HG03108 (cell line): Measurements from ENCODE around the gene OTUD4.

Experiments used
- ATAC-seq: cut with Tn5 transposase; IDR thresholded peaks from one replicate; pipeline ENCODE4 v1.9.1; 2021; ENCODE audit warnings: moderate library complexity; ENCODE audit not compliant: unreplicated experiment

OTUD4 gene

DNA sequence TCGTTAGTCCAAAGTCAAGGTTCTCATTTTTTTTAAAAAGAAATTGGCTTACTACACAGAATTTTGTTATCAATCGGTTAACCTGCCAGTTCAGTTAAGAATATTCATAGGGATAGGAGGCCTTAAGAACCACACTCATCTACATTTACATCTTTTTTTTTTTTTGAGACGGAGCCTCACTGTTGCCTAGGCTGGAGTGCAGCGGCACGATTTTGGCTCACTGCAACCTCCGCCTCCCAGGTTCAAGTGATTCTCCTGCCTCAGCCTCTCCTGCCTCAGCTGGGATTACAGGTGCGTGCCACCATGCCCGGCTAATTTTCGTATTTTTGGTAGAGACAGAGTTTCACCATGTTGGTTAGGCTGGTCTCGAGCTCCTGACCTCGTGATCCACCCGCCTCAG, 48.5 kb downstream of the OTUD4 start:
- no peak for ATAC-seq

- ATAC-seq = no peak
Measured at GRCh38 chr4:145130788-145131399, 49.5 kb downstream of the OTUD4 start.

DNA sequence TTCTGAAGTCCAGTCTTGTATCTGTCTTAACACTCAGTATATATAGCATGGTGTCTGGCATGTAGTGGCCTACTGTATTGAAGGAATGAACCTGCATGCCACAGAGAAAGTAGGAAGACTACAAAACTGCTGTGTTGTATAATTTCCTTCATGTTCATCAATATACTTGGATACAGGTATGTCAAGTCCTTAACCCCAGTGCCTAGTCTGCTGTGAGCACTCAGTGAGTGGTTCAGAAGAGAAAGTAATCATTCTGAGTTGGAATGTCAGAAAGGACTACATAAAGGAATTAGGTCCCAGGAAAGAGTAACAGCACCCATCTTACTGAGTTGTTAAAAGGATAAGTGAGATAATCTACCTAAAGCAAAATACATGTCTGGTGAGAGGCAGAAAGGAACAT, 50.3 kb downstream of the OTUD4 start:
- ATAC-seq = no peak

GRCh38 chr4:145125396-145125795, 55.0 kb downstream of the OTUD4 start:
- ATAC-seq = no peak

DNA sequence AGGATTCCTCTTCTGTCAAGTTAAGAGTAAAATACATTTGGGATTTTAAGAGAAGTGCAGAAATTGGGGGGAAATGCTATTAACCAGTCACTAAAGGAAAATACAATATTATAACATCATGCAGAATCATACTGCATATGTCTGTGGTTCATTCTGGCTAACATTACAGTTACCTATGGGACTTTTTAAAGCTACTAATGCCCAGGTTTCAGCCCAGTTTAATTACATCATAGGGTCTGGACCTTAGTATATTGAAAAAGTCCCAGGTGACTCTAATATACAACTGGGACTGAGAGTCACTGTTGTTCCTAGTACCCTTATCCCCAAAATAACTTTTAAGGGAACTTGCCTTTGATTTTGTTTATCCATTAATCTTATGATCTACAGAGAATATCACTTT, 72.3 kb downstream of the OTUD4 start:
- ATAC-seq = no peak

- no peak for ATAC-seq
Measured at GRCh38 chr4:145107126-145107525, 73.3 kb downstream of the OTUD4 start.

- no peak for ATAC-seq
Measured at GRCh38 chr4:145103496-145103895, 76.9 kb downstream of the OTUD4 start.

- no peak for ATAC-seq
Measured at GRCh38 chr4:145102619-145103018, 77.8 kb downstream of the OTUD4 start.

DNA sequence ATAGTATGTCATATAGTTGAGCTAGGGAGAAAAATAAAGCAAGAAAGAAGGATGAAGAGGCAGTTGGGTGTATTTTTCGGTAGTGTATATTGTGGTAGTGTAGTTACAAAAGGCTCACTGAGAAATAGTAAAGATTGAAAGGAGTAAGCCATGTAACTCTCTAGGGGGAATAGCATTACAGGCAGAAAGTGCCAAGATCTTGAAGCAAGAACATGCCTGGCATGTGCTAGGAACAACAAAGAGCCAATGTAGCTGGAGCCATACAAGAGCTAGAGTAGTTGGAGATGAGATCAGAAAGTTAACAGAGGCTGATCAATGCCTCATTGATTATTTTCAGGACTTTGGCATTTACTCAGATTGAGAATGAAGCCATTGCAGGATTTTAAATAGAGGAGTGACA, 79.3 kb downstream of the OTUD4 start:
- ATAC-seq = no peak

GRCh38 chr4:145099653-145100052, 80.7 kb downstream of the OTUD4 start:
- ATAC-seq = no peak

- ATAC-seq = peak; percentile 8
Measured at GRCh38 chr4:145098675-145099037, 81.7 kb downstream of the OTUD4 start.

GRCh38 chr4:145097821-145098674, 82.3 kb downstream of the OTUD4 start, which contains the start of the genes ABCE1 and ANAPC10:
TSS of gene ABCE1 (plus strand) at chr4:145098311. CDS start at chr4:145104413, 6,102 bp downstream.
TSS of gene ANAPC10 (minus strand) at chr4:145098196. CDS start at chr4:145096099, 2,097 bp downstream.
- ATAC-seq = peak; percentile 83

DNA sequence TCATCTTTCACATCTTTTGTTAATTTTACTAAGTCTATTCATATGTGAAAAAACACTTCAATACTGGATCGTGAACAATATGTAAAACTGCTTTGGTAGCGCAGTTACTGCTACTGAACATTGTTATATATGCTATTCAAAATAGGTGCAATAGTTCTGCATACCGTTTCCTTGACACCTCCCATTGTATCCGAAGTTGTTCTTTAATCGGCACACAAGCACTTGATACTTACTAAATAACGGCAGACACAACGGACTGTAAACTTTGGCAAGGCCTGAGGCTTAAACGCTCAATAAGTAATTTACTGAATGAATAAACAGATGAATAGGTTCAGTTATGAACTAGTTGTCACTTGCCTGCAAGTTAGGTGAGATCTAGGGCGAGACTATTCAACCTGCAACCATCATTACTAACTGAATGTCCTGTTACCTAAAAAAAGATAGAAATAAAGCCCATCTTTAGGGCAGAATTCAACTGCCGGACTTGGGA, 83.0 kb downstream of the OTUD4 start:
- ATAC-seq = peak; percentile 4

- no peak for ATAC-seq
Measured at GRCh38 chr4:145093638-145094037, 86.8 kb downstream of the OTUD4 start.

DNA sequence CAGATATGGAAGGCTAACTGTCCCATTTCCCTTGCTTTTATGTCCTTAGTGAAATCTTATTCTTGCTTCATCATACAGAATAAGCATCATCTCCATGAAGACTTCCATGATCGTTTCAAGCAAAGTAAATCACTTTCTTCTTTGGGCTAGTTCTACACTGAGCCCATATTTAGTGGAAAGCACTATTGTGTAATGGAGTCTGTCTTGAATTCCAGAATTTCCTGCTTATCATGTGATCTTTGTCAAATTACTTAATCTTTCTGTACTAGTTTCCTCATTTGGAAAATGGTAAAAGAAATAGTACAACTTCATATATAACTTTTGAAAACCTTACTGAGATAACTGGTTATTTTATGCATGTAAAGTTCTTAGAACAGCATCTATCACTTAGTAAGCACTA, 90.0 kb downstream of the OTUD4 start:
- ATAC-seq = no peak

DNA sequence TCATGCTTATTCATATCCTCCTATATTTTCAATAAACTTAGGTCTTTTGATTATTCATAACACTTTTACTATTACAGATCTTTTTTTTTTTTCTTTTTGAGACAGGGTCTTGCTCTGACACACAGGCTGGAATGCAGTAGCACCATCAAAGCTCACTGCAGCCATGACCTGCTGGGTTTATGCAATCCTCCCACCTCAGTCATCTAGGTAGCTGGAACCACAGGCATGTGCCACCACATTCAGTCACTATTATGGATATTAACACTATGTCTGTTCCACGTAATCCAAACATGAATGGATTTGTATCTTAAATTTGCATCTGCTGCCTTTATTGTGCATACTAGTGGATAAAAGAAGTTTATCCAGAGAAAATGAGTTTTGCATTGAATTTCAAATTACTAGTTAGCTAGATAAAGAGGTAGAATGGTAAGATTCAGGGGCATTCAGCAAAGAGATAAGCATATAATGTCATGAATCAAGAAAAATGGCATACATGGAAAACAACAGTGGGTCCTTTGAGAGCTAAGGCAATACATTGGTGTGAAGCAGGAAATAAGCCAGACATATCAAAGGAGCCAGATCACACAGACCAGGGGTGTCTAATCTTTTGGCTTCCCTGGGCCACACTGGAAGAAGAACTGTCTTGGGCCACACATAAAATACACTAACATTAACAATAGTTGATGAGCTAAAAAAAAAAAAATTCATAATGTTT, 96.3 kb downstream of the OTUD4 start:
- ATAC-seq = no peak
